ENCODE data around the gene UFM1.
"Not testable (repeated sequence)": the region's sequence is repeated elsewhere in the genome, so short reads cannot be mapped to it uniquely, and the experiment has no call there.

Gene UFM1

DNA sequence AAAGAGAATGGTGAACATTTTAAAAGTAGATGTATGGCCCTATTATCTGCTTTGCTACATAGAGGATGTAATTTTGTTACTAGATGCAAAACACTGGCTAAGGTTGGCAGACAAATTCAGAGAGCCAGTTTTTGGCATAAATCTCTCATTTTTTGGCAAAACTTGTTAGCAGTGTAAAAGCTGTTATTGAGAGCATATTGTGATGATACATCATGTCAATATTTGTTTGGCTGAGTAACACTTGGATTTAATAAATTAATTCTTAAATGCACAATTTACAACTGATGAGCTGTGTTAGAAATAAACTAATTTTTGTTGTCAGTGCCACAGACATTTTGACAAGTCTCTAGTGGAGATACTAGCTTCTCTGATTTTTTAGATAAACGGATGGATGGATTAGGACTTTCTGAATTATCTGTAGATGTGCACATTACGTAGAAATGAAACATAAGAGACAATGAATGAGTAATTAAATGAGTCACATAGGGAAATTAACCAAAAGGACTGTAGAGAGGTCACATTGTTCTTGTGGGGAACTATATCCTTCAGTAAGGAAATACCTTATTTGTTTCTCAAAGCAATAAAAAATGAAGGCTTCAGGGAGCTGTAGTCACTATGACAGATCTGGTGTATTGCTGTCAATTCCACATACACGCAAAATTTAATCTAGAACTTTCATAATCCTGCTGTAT lies 17.4 kb downstream of the UFM1 start:
- DNase-seq (ENCODE audit: low read depth) = no peak
- no peak for TF ChIP-seq POLR2A (IDR thresholded peaks at IDR 0.05; ENCODE audit: extremely low read depth, insufficient read length)
- TF ChIP-seq, protein P1, sequence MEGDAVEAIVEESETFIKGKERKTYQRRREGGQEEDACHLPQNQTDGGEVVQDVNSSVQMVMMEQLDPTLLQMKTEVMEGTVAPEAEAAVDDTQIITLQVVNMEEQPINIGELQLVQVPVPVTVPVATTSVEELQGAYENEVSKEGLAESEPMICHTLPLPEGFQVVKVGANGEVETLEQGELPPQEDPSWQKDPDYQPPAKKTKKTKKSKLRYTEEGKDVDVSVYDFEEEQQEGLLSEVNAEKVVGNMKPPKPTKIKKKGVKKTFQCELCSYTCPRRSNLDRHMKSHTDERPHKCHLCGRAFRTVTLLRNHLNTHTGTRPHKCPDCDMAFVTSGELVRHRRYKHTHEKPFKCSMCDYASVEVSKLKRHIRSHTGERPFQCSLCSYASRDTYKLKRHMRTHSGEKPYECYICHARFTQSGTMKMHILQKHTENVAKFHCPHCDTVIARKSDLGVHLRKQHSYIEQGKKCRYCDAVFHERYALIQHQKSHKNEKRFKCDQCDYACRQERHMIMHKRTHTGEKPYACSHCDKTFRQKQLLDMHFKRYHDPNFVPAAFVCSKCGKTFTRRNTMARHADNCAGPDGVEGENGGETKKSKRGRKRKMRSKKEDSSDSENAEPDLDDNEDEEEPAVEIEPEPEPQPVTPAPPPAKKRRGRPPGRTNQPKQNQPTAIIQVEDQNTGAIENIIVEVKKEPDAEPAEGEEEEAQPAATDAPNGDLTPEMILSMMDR (IDR thresholded peaks at IDR 0.05; ENCODE audit: low read depth, low read length) = no peak
- TF ChIP-seq MAX (IDR thresholded peaks at IDR 0.05; ENCODE audit: low read depth, low read length) = no peak
- TF ChIP-seq MYC (IDR thresholded peaks at IDR 0.05; ENCODE audit: low read depth, low read length) = no peak

GRCh38 chr13:38369058-38369457 lies 19.4 kb downstream of the UFM1 start:
- no peak for TF ChIP-seq MYC (IDR thresholded peaks at IDR 0.05; ENCODE audit: low read depth, low read length)
- TF ChIP-seq, protein P1 (IDR thresholded peaks at IDR 0.05; ENCODE audit: low read depth, low read length) = no peak
- H3K4me3 ChIP-seq (ENCODE audit: low read depth, low read length) = no peak overlapping the region
- DNase-seq (ENCODE audit: low read depth) = no peak

More for the DNA sequence above, 17.4 kb downstream of the UFM1 start:
- no peak overlapping the region for H3K4me3 ChIP-seq (ENCODE audit: low read depth, low read length)

DNA sequence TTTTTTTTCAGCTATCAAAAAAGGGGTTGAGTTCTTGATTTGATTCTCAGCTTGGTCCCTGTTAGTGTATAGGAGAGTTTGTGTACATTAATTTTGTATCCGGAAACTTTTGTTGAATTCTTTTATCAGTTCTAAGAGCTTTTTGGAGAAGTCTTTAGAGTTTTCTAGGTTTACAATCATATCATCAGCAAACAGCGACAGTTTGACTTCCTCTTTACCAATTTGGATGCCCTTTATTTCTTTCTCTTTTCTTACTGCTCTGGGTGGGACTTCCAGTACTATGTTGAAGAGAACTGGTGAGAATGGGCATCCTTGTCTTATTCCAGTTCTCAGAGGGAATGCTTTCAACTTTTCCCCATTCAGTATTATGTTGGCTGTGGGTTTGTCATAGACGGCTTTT lies 20.4 kb downstream of the UFM1 start:
- not testable (repeated sequence) for H3K4me3 ChIP-seq (ENCODE audit: low read depth, low read length); DNase-seq (ENCODE audit: low read depth)

GRCh38 chr13:38372820-38373383 lies 23.3 kb downstream of the UFM1 start:
- no peak for DNase-seq (ENCODE audit: low read depth)
- no peak overlapping the region for H3K4me3 ChIP-seq (ENCODE audit: low read depth, low read length)
- TF ChIP-seq, protein P1 (IDR thresholded peaks at IDR 0.05; ENCODE audit: low read depth, low read length) = no peak
- TF ChIP-seq MAX (IDR thresholded peaks at IDR 0.05; ENCODE audit: low read depth, low read length) (no peak), MYC (IDR thresholded peaks at IDR 0.05; ENCODE audit: low read depth, low read length) (no peak)

DNA sequence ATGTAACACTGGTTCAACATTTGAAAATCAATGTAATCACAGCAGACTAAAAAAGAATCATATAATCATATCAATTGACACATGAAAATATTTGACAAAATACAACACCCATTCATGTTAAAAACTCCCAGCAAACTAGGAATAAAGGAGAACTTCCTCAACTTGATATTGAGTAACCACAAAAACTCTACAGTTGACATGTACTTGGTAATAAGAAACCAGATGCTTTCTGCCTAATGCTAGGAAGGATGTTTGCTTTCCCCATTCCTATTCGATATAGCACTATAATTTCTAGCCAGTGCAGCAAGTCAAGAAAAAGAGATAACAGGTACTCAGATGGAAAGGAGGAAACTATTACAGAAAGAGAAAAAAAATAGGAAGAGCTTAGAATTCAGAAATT lies 26.9 kb downstream of the UFM1 start:
- no peak for TF ChIP-seq POLR2A (IDR thresholded peaks at IDR 0.05; ENCODE audit: extremely low read depth, insufficient read length)
- TF ChIP-seq, protein P1 (IDR thresholded peaks at IDR 0.05; ENCODE audit: low read depth, low read length) = no peak
- no peak for TF ChIP-seq MAX (IDR thresholded peaks at IDR 0.05; ENCODE audit: low read depth, low read length)
- TF ChIP-seq MYC (IDR thresholded peaks at IDR 0.05; ENCODE audit: low read depth, low read length) = no peak
- no peak for DNase-seq (ENCODE audit: low read depth)
- no peak overlapping the region for H3K4me3 ChIP-seq (ENCODE audit: low read depth, low read length)

GRCh38 chr13:38381890-38382289 lies 32.2 kb downstream of the UFM1 start:
- TF ChIP-seq POLR2A (IDR thresholded peaks at IDR 0.05; ENCODE audit: extremely low read depth, insufficient read length) (no peak), MAX (IDR thresholded peaks at IDR 0.05; ENCODE audit: low read depth, low read length) (no peak), MYC (IDR thresholded peaks at IDR 0.05; ENCODE audit: low read depth, low read length) (no peak)
- TF ChIP-seq, protein P1 (IDR thresholded peaks at IDR 0.05; ENCODE audit: low read depth, low read length) = no peak
- H3K4me3 ChIP-seq (ENCODE audit: low read depth, low read length) = no peak overlapping the region
- DNase-seq (ENCODE audit: low read depth) = no peak

Measured in NB4 (cell line).